OCI-LY7 (cell line): ENCODE measurements around the gene RMDN3. TPM values are rescaled to one million over a fixed set of nuclear protein-coding genes. Genes with fewer than 3 reads are reported as not detected.

ENCODE experiments used
- BruUV-seq: library from RNA; stranded (reverse); fragments of 400-500 nt; replicated peaks from 2 replicates; lab custom pipeline; 2021; lab: Mats Ljungman, UMichigan
- CTCF ChIA-PET: fragments of 300-600 bp; sonication (Branson Sonifier 250); formaldehyde crosslinking; loops from one replicate; lab custom pipeline; 2022; ENCODE audit warnings: antibody characterized with exemption; ENCODE audit not compliant: unreplicated experiment; lab: Charles Lee
- POLR2A ChIA-PET: fragments of 300-600 bp; sonication (Branson Sonifier 250); formaldehyde crosslinking; loops from one replicate; lab custom pipeline; 2022; ENCODE audit warnings: antibody characterized with exemption; lab: Charles Lee
- DNase-seq: peaks from one replicate; pipeline ENCODE4 v3.0.0-alpha.2; 2015; ENCODE audit warnings: low spot score
- H2AFZ ChIP-seq: fragments of 200-600 bp; sonication (generic), shearing (Covaris generic); 2 replicates; pipeline ENCODE4 v1.6.1; 2014; ENCODE audit warnings: mild to moderate bottlenecking, antibody characterized with exemption, low read length, moderate library complexity
- H3K27ac ChIP-seq: fragments of 200-600 bp; sonication (generic); 2 replicates; pipeline ENCODE4 v1.5.1; 2014; ENCODE audit warnings: mixed run types, low read depth, mild to moderate bottlenecking, moderate library complexity, low read length, inconsistent platforms; ENCODE audit not compliant: poor library complexity, severe bottlenecking
- H3K36me3 ChIP-seq: fragments of 200-600 bp; sonication (generic); 2 replicates; pipeline ENCODE4 v1.6.1; 2014; ENCODE audit warnings: mild to moderate bottlenecking, antibody characterized with exemption, low read length, moderate library complexity, mixed read lengths; ENCODE audit not compliant: insufficient read depth
- H3K4me1 ChIP-seq: fragments of 200-600 bp; sonication (generic); 2 replicates; pipeline ENCODE4 v1.5.1; 2014; ENCODE audit warnings: mild to moderate bottlenecking, low read length; ENCODE audit not compliant: insufficient read depth, poor library complexity, severe bottlenecking
- H3K4me2 ChIP-seq: fragments of 200-600 bp; sonication (generic); 2 replicates; pipeline ENCODE4 v1.6.1; 2014; ENCODE audit warnings: mild to moderate bottlenecking, low read length
- H3K4me3 ChIP-seq: fragments of 200-600 bp; sonication (generic); 2 replicates; pipeline ENCODE4 v1.5.1; 2014; ENCODE audit warnings: mild to moderate bottlenecking, low read depth, low read length; ENCODE audit not compliant: poor library complexity, severe bottlenecking
- H3K79me2 ChIP-seq: fragments of 200-600 bp; sonication (generic); 2 replicates; pipeline ENCODE4 v1.6.1; 2016; ENCODE audit warnings: low read depth, mild to moderate bottlenecking, low read length, moderate library complexity, mixed read lengths; ENCODE audit not compliant: insufficient read depth
- H3K9me2 ChIP-seq: fragments of 200-600 bp; sonication (generic); 2 replicates; pipeline ENCODE4 v1.6.1; 2016; ENCODE audit warnings: mild to moderate bottlenecking, low read length, mixed read lengths; ENCODE audit not compliant: insufficient read depth
- H3K9me3 ChIP-seq: fragments of 200-600 bp; sonication (generic); 2 replicates; pipeline ENCODE4 v1.6.1; 2014; ENCODE audit warnings: mild to moderate bottlenecking, mixed run types, low read length, mixed read lengths
- H4K20me1 ChIP-seq: fragments of 200-600 bp; sonication (generic); 2 replicates; pipeline ENCODE4 v1.6.1; 2014; ENCODE audit warnings: mild to moderate bottlenecking, antibody characterized with exemption, low read length, moderate library complexity, mixed read lengths; ENCODE audit not compliant: insufficient read depth
- CTCF ChIP-seq: fragments of 200-600 bp; sonication (generic); conservative IDR thresholded peaks from 2 replicates; pipeline ENCODE4 v1.5.1; 2014; ENCODE audit warnings: mild to moderate bottlenecking, antibody characterized with exemption, low read length, moderate library complexity, mixed read lengths
- EZH2phosphoT487 ChIP-seq: fragments of 200-600 bp; sonication (generic); IDR thresholded peaks from 2 replicates; pipeline ENCODE4 v1.6.1; 2018; ENCODE audit warnings: low read depth, borderline replicate concordance, mild to moderate bottlenecking, mixed run types, antibody characterized with exemption, low read length, moderate library complexity, mixed read lengths
- intact Hi-C: fragments of 100-400 bp; cut with micrococcal nuclease; formaldehyde crosslinking; loops from one replicate; pipeline ENCODE4 v1.10.0; 2022; ENCODE audit not compliant: unreplicated experiment
- total RNA-seq, 2 experiments: library from RNA; depleted of rRNA in 1 of 2; stranded (reverse); fragments of >200 nt in 1 of 2; shearing (Covaris generic) in 1 of 2; gene quantifications; 2 replicates each; pipeline ENCODE4 v1.2.3, GENCODE V29; 2014 to 2022

The RMDN3 gene
- total RNA-seq, 2 experiments from 2014 or later: 10.7 to 23.7 TPM

DNA sequence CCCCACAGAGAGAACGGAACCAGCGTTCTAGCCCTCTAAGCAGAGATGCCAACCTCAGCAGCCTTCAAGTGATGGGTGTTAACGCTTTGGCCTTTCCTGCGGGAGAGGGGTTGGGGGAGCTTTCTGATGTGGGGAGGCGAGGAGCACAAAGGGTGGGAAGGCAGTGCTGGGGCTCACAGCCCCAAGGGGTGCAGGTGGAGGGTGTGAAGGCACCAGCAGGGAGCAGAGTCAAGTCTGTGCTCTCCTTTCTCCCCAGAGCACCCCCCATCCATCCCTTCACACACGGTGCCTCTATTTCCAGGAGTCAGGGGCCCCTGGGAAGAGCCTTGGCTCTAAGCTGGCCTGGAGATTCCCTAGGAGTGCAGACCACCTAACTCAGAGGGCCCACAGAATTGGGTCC is 18.8 kb upstream of the RMDN3 start:
- intact Hi-C loops: no loop called here
- Histone ChIP-seq H3K4me2 (no peak overlapping the region), H3K9me3 (no peaks in the 10 kb centered on the region), H2AFZ (no peak overlapping the region), H4K20me1 (no peaks in the 10 kb centered on the region), H3K4me1 (peaks cover 27% of the 10 kb centered on the region), H3K9me2 (no peaks in the 10 kb centered on the region), H3K79me2 (no peaks in the 10 kb centered on the region), H3K4me3 (no peak overlapping the region), H3K36me3 (peaks cover 60% of the 10 kb centered on the region; the same call in 1 of the 2 replicates), H3K27ac (no peak overlapping the region)
- BruUV-seq: no TSS peak
- no peak for TF ChIP-seq CTCF
- DNase-seq: no peak
- POLR2A ChIA-PET: no interaction called here
- CTCF ChIA-PET: no interaction called here

- CTCF ChIA-PET: no interaction called here
- DNase-seq: no peak
- BruUV-seq: no TSS peak
- Histone ChIP-seq H3K4me1 (peaks cover 31% of the 10 kb centered on the region), H3K4me3 (no peak overlapping the region), H2AFZ (no peak overlapping the region), H3K27ac (no peak overlapping the region), H3K9me3 (no peaks in the 10 kb centered on the region), H3K9me2 (no peaks in the 10 kb centered on the region), H3K79me2 (no peaks in the 10 kb centered on the region), H3K4me2 (no peak overlapping the region), H4K20me1 (no peaks in the 10 kb centered on the region), H3K36me3 (peaks cover 58% of the 10 kb centered on the region; the same call in 1 of the 2 replicates)
- POLR2A ChIA-PET: no interaction called here
- intact Hi-C loops: no loop called here
- TF ChIP-seq EZH2phosphoT487 (no peak), CTCF (no peak)
These were observed 18.4 kb upstream of the RMDN3 start for GRCh38 chr15:40773496-40773895.

GRCh38 chr15:40772014-40772413 is 17.0 kb upstream of the RMDN3 start:
- H2AFZ ChIP-seq: no peak overlapping the region
- no peaks in the 10 kb centered on the region for H3K9me3 ChIP-seq
- peaks cover 62% of the 10 kb centered on the region; the same call in 1 of the 2 replicates for H3K36me3 ChIP-seq
- POLR2A ChIA-PET: no interaction called here
- no peak for DNase-seq
- no peak for TF ChIP-seq EZH2phosphoT487
- TF ChIP-seq CTCF: 0 out of 2 replicates have a peak, but pooled peaks have one; percentile 10
- CTCF ChIA-PET: no interaction called here
- H3K4me2 ChIP-seq: no peak overlapping the region
- no peaks in the 10 kb centered on the region for H3K9me2 ChIP-seq
- H3K4me3 ChIP-seq: no peak overlapping the region
- BruUV-seq: no TSS peak
- H3K27ac ChIP-seq: no peak overlapping the region
- intact Hi-C loops: no loop called here
- no peaks in the 10 kb centered on the region for H3K79me2 ChIP-seq
- H4K20me1 ChIP-seq: no peaks in the 10 kb centered on the region
- H3K4me1 ChIP-seq: peaks cover 39% of the 10 kb centered on the region
